Fibroblast of villous mesenchyme (primary cell): ENCODE results near the gene PNPLA5. TPM values are rescaled to one million over a fixed set of nuclear protein-coding genes. Genes with fewer than 3 reads are reported as not detected.
"Not testable (repeated sequence)": the region's sequence is repeated elsewhere in the genome, so short reads cannot be mapped to it uniquely, and the experiment has no call there.

Source experiments
- DNase-seq: peaks from one replicate; pipeline ENCODE4 v3.0.0-alpha.2; 2010; ENCODE audit warnings: low read depth
- H3K4me3 ChIP-seq: 2 replicates; pipeline ENCODE4 v1.5.1; 2011; ENCODE audit warnings: low read depth, mild to moderate bottlenecking, low read length
- CTCF ChIP-seq: IDR thresholded peaks from 2 replicates; pipeline ENCODE4 v1.5.1; 2012; ENCODE audit warnings: low read depth, mild to moderate bottlenecking, low read length; ENCODE audit not compliant: insufficient read depth
- total RNA-seq: library from RNA; depleted of rRNA; stranded (reverse); fragments of >200 nt; gene quantifications from 2 replicates; pipeline ENCODE4 v1.2.3, GENCODE V29; 2012

Gene PNPLA5
- total RNA-seq, 1 donor, result not detected

GRCh38 chr22:43878079-43878795 lies 13.6 kb downstream of the PNPLA5 start:
- H3K4me3 ChIP-seq, result no peak overlapping the region
- TF ChIP-seq CTCF, result no peak
- no peak for DNase-seq

GRCh38 chr22:43876866-43877509 lies 14.8 kb downstream of the PNPLA5 start:
- no peak overlapping the region for H3K4me3 ChIP-seq
- no peak for TF ChIP-seq CTCF
- DNase-seq, result no peak

GRCh38 chr22:43869799-43870198 lies 22.0 kb downstream of the PNPLA5 start:
- no peak for DNase-seq
- H3K4me3 ChIP-seq, result no peak overlapping the region
- TF ChIP-seq CTCF, result no peak

GRCh38 chr22:43869001-43869400 lies 22.8 kb downstream of the PNPLA5 start:
- not testable (repeated sequence) for DNase-seq, H3K4me3 ChIP-seq

GRCh38 chr22:43867839-43868635 lies 23.8 kb downstream of the PNPLA5 start:
- TF ChIP-seq CTCF, result no peak
- peak; percentile 70 for DNase-seq
- no peak overlapping the region for H3K4me3 ChIP-seq

- no peak overlapping the region for H3K4me3 ChIP-seq
- no peak for DNase-seq
- TF ChIP-seq CTCF, result no peak
Measured at GRCh38 chr22:43862882-43863202, 29.0 kb downstream of the PNPLA5 start.
